Stomach (tissue), 4 donors: ENCODE results near the gene SLC25A1.

Experiments used
- CTCF ChIP-seq, 7 experiments: fragments of 450-650 bp in 4 of 7; fragments of 200-600 bp in 3 of 7; sonication (generic) in 3 of 7; IDR thresholded peaks; one replicate each; pipeline ENCODE4 v1.5.1; 2016 to 2019; ENCODE audit warnings: antibody characterized with exemption in 7 of 7, control low read depth in 2 of 7, mild to moderate bottlenecking in 1 of 7
- EP300 ChIP-seq: sonication (generic); formaldehyde crosslinking; IDR thresholded peaks from one replicate; pipeline ENCODE4 v1.6.1; 2017; ENCODE audit warnings: antibody characterized with exemption
- POLR2A ChIP-seq, 4 donors: fragments of 450-650 bp; IDR thresholded peaks; one replicate each; pipeline ENCODE4 v1.6.1; 2016; ENCODE audit warnings: antibody characterized with exemption in 4 of 4, control low read depth in 2 of 4, mild to moderate bottlenecking in 1 of 4, moderate library complexity in 1 of 4
- POLR2AphosphoS5 ChIP-seq, 3 donors: sonication (generic); formaldehyde crosslinking; IDR thresholded peaks; one replicate each; pipeline ENCODE4 v1.6.1; 2016; ENCODE audit warnings: antibody characterized with exemption in 3 of 3

- TF ChIP-seq CTCF (IDR thresholded peaks at IDR 0.05) (no peak), POLR2AphosphoS5 (IDR thresholded peaks at IDR 0.05) (no peak), POLR2A (IDR thresholded peaks at IDR 0.05) (no peak), EP300 (no peak)
These were observed 43.7 kb downstream of the SLC25A1 start for GRCh38 chr22:19134874-19135273.
